Activated CD8-positive, alpha-beta T cell treated with anti-CD3 and anti-CD28 coated beads for 36 hours (primary cell): Measurements from ENCODE around the gene TCTN1. TPM values are rescaled to one million over a fixed set of nuclear protein-coding genes. Genes with fewer than 3 reads are reported as not detected.
A peak's percentile ranks its signal among the peaks of the same experiment; 100 is the strongest.

Experiments
- ATAC-seq: fragments of 200-7000 bp; cut with Tn5 transposase; one replicate; pipeline ENCODE4 v1.10.0; 2021; ENCODE audit warnings: mild to moderate bottlenecking, moderate library complexity
- CTCF ChIA-PET: fragments of 350-600 bp; sonication (Branson Sonifier 250); formaldehyde crosslinking; loops from one replicate; lab custom pipeline; 2021; ENCODE audit warnings: antibody characterized with exemption; lab: Charles Lee
- POLR2A ChIA-PET: fragments of 350-600 bp; sonication (Branson Sonifier 250); formaldehyde crosslinking; loops from one replicate; lab custom pipeline; 2021; ENCODE audit warnings: antibody characterized with exemption; lab: Charles Lee
- DNase-seq: peaks from one replicate; pipeline ENCODE4 v3.0.0-alpha.2; 2020
- H3K27ac Mint-ChIP-seq: one replicate; pipeline ENCODE4 v1.8.0; 2021; ENCODE audit warnings: mild to moderate bottlenecking, mixed read lengths
- H3K27me3 Mint-ChIP-seq: one replicate; pipeline ENCODE4 v1.8.0; 2021; ENCODE audit warnings: mixed read lengths
- H3K36me3 Mint-ChIP-seq: one replicate; pipeline ENCODE4 v1.8.0; 2021; ENCODE audit warnings: low read depth, mixed read lengths
- H3K4me1 Mint-ChIP-seq: one replicate; pipeline ENCODE4 v1.8.0; 2021; ENCODE audit warnings: low read depth, mixed read lengths
- H3K4me3 Mint-ChIP-seq: one replicate; pipeline ENCODE4 v1.8.0; 2021; ENCODE audit warnings: mild to moderate bottlenecking, moderate library complexity, mixed read lengths
- H3K9me3 Mint-ChIP-seq: one replicate; pipeline ENCODE4 v1.8.0; 2021; ENCODE audit warnings: mixed read lengths
- intact Hi-C: fragments of 100-400 bp; cut with micrococcal nuclease; formaldehyde crosslinking; loops from one replicate; pipeline ENCODE4 v1.10.0; 2022
- total RNA-seq, 2 experiments: library from RNA; stranded (reverse); gene quantifications; one replicate each; pipeline ENCODE4 v1.2.3, GENCODE V29; 2021
- TF ChIP-seq, protein P1 (sequence below): fragments of 200-600 bp; IDR thresholded peaks from one replicate; pipeline ENCODE4 v1.8.0; 2022; ENCODE audit warnings: antibody characterized with exemption, mild to moderate bottlenecking

Gene TCTN1
- total RNA-seq, 2 experiments from 2014 or later = 7.9 to 8.6 TPM

DNA sequence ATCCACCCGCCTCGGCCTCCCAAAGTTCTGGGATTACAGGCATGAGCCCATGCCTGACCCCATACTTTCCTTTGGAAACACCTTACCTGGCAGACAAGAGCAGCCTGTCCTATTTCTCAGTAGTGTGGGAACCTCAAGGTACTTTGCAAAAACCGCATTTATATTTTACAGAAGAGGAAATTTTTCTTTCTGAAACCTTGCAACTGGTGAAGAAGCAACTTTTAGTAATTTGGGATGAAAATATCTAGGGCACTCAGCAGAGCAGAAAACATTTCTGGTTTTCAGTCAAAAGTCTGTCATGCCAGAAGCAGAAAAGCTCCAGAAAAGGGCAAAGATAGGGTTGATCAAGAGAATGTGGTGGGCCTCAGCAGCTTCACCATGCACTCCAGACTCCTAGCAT is 53.7 kb downstream of the TCTN1 start:
- ChIA-PET POLR2A (interaction anchor here (1.1 kb wide), 1 partner anchor 19 kb away, joined by 4 read pairs; no protein-coding TSS in a partner anchor), CTCF (interaction anchor here (1.6 kb wide), 1 partner anchor 65 kb away, joined by 4 read pairs; no protein-coding TSS in a partner anchor)
- intact Hi-C loops = no loop called here
- Mint-ChIP-seq H3K9me3 (peaks cover 18% of the 10 kb centered on the region), H3K4me3 (no peak overlapping the region), H3K36me3 (peaks cover 61% of the 10 kb centered on the region), H3K27me3 (no peaks in the 10 kb centered on the region), H3K4me1 (peaks cover 39% of the 10 kb centered on the region), H3K27ac (no peak overlapping the region)
- DNase-seq (no peak), ATAC-seq (no peak)
- TF ChIP-seq, protein P1, sequence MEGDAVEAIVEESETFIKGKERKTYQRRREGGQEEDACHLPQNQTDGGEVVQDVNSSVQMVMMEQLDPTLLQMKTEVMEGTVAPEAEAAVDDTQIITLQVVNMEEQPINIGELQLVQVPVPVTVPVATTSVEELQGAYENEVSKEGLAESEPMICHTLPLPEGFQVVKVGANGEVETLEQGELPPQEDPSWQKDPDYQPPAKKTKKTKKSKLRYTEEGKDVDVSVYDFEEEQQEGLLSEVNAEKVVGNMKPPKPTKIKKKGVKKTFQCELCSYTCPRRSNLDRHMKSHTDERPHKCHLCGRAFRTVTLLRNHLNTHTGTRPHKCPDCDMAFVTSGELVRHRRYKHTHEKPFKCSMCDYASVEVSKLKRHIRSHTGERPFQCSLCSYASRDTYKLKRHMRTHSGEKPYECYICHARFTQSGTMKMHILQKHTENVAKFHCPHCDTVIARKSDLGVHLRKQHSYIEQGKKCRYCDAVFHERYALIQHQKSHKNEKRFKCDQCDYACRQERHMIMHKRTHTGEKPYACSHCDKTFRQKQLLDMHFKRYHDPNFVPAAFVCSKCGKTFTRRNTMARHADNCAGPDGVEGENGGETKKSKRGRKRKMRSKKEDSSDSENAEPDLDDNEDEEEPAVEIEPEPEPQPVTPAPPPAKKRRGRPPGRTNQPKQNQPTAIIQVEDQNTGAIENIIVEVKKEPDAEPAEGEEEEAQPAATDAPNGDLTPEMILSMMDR = no peak

DNA sequence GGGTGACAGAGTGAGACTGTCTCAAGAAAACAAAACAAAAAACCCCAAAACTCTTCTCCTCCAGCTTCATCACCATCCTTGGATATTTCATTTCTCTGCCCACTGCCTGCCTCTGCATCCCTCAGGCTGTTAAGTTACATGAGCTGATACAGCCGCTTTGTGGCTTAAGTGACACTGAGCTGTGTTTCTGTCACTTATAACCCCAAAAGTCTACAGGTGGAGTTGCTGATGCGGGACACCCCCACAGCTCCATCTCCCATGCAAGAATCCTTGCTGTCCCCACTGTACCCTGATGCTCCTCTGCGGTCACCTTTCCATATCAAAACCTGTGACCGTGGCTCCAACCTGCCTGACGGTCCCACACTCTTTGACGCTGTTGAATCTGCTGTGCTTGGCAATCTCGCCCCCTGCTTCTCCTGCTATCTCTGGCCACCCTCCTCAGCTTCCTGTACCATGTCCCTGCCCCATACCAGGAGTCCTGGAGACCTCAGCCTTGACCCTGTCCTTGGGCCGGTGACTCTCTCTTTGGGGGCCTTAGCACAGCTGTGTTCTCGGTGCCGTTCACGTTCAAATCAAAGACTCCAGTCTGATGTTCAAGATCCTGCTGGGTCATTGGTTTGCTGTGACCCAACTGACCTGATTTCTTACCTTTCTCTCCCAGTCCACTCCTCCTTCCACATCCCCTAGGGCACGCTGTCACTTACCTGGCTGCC is 54.7 kb downstream of the TCTN1 start:
- CTCF ChIA-PET = interaction anchor here (1.6 kb wide), 1 partner anchor 66 kb away, joined by 4 read pairs; no protein-coding TSS in a partner anchor
- Mint-ChIP-seq H3K27ac (peak overlapping the region; percentile 90), H3K4me1 (peaks cover 42% of the 10 kb centered on the region), H3K9me3 (peaks cover 18% of the 10 kb centered on the region), H3K36me3 (peaks cover 63% of the 10 kb centered on the region), H3K4me3 (no peak overlapping the region), H3K27me3 (no peaks in the 10 kb centered on the region)
- POLR2A ChIA-PET = interaction anchor here (1.1 to 2.3 kb wide), 2 partner anchors 18 to 21 kb away, joined by 4 to 7 read pairs; no protein-coding TSS in a partner anchor
- TF ChIP-seq, protein P1 = no peak
- intact Hi-C loops = no loop called here
- DNase-seq = no peak
- no peak for ATAC-seq

DNA sequence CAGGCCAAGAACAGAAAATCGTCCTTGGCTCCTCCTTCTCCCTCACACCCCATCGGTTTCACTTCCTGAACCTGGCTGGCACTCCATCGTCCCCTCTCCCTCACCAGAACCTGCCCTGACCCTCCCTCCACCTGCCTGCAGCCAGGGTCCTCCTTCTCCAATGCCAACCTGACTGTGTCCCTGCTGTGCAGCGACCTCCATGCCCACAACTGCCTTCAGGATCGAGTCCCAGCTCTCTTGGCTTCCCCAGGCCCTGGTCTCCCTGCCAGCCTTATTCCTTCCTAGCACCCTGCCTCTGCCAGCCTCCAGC is 55.2 kb downstream of the TCTN1 start:
- Mint-ChIP-seq H3K4me1 (peaks cover 47% of the 10 kb centered on the region), H3K27ac (peak overlapping the region; percentile 90)
- ATAC-seq = peak; percentile 26

DNA sequence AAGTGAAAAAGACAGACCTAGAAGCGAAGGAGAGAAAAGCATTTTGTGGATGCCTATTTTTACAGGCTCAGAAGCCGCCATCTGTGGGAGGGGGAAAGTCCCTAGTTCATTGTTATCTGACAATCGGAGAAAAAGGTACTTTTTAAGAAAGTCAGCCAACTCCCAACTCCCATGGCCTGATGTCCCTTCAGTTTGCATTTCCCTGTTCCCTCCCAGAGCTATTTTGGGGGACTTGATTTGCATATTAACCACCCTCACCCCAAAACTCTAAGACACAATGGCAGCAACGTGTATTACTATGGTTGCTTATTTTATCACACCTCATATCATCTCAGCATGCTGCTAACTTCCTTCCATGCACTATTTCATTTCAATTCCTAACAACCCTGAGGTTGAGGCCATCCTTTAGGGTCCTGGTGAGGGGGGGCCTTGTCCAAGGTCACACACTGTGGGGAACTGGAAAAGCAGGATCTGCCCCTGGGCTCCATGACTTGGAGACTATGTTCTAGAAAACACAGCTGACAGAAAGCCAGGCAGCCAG is 56.3 kb downstream of the TCTN1 start:
- peak; percentile 77 for DNase-seq

More for the DNA sequence above, 55.2 kb downstream of the TCTN1 start:
- no peak for DNase-seq
- Mint-ChIP-seq H3K27me3 (no peaks in the 10 kb centered on the region), H3K4me3 (no peak overlapping the region), H3K9me3 (peaks cover 15% of the 10 kb centered on the region), H3K36me3 (peaks cover 66% of the 10 kb centered on the region)
- ChIA-PET CTCF (no interaction called here), POLR2A (interaction anchor here (2.3 kb wide), 1 partner anchor 21 kb away, joined by 7 read pairs; no protein-coding TSS in a partner anchor)
- intact Hi-C loops = no loop called here
- TF ChIP-seq, protein P1 = no peak

More for the DNA sequence above, 56.3 kb downstream of the TCTN1 start:
- ChIA-PET CTCF (no interaction called here), POLR2A (interaction anchor here (0.6 to 2.3 kb wide), 2 partner anchors 9 to 20 kb away, joined by 3 to 7 read pairs; no protein-coding TSS in a partner anchor)
- Mint-ChIP-seq H3K9me3 (peaks cover 13% of the 10 kb centered on the region), H3K27me3 (no peaks in the 10 kb centered on the region), H3K4me3 (peak overlapping the region; percentile 34), H3K27ac (peak overlapping the region; percentile 90), H3K4me1 (peaks cover 54% of the 10 kb centered on the region), H3K36me3 (peaks cover 63% of the 10 kb centered on the region)
- TF ChIP-seq, protein P1 = no peak
- intact Hi-C loops = no loop called here
- ATAC-seq = peak; percentile 61
